ENCODE data around the gene VSIG10. TPM values are rescaled to one million over a fixed set of nuclear protein-coding genes. Genes with fewer than 3 reads are reported as not detected.

Gene VSIG10
- total RNA-seq, 1 donor from 2014 or later, result 31.8 TPM

- no peak for DNase-seq (ENCODE audit: low spot score)
- intact Hi-C loops (cut with DNase I), result no loop called here
- no peak for ATAC-seq
These were observed 40.0 kb downstream of the VSIG10 start for GRCh38 chr12:118063576-118064391.

GRCh38 chr12:118061873-118062843 lies 41.7 kb downstream of the VSIG10 start:
- ATAC-seq, result peak; percentile 59
- peak; percentile 64 for DNase-seq (ENCODE audit: low spot score)
- intact Hi-C loops (cut with DNase I), result no loop called here

- peak; percentile 79 for ATAC-seq
- peak; percentile 93 for DNase-seq (ENCODE audit: low spot score)
- intact Hi-C loops (cut with DNase I), result no loop called here
These were observed 42.6 kb downstream of the VSIG10 start, which contains the start of gene WSB2 for GRCh38 chr12:118061011-118061872. Gene WSB2 (minus strand): TSS chr12:118061179. CDS start chr12:118061048, 131 bp downstream.

- intact Hi-C loops (cut with DNase I), result no loop called here
- peak; percentile 82 for DNase-seq (ENCODE audit: low spot score)
- ATAC-seq, result peak; percentile 22
These were observed 43.4 kb downstream of the VSIG10 start for GRCh38 chr12:118060301-118061010.

- ATAC-seq, result no peak
- DNase-seq (ENCODE audit: low spot score), result no peak
- intact Hi-C loops (cut with DNase I), result no loop called here
These were observed 44.2 kb downstream of the VSIG10 start for GRCh38 chr12:118059341-118060191.

- DNase-seq (ENCODE audit: low spot score) (no peak), ATAC-seq (no peak)
- intact Hi-C loops (cut with DNase I), result no loop called here
These were observed 44.9 kb downstream of the VSIG10 start for GRCh38 chr12:118058881-118059280.

- ATAC-seq (no peak), DNase-seq (ENCODE audit: low spot score) (no peak)
- intact Hi-C loops (cut with DNase I), result no loop called here
These were observed 45.6 kb downstream of the VSIG10 start for GRCh38 chr12:118058227-118058626.

GRCh38 chr12:118055865-118056773 lies 47.7 kb downstream of the VSIG10 start:
- ATAC-seq, result no peak
- intact Hi-C loops (cut with DNase I), result no loop called here

GRCh38 chr12:118055144-118055557 lies 48.7 kb downstream of the VSIG10 start:
- ATAC-seq (no peak), DNase-seq (ENCODE audit: low spot score) (no peak)
- intact Hi-C loops (cut with DNase I), result no loop called here

More at GRCh38 chr12:118055865-118056773, 47.7 kb downstream of the VSIG10 start:
- DNase-seq (ENCODE audit: low spot score), result no peak

GRCh38 chr12:118053071-118053985 lies 50.5 kb downstream of the VSIG10 start:
- intact Hi-C loops (cut with DNase I), result no loop called here
- DNase-seq (ENCODE audit: low spot score), result no peak
- no peak for ATAC-seq

- ATAC-seq, result peak; percentile 97
- intact Hi-C loops (cut with DNase I), result no loop called here
These were observed 51.3 kb downstream of the VSIG10 start for GRCh38 chr12:118052324-118053070.

GRCh38 chr12:118050972-118051910 lies 52.6 kb downstream of the VSIG10 start:
- ATAC-seq, result no peak
- intact Hi-C loops (cut with DNase I), result no loop called here

More at GRCh38 chr12:118052324-118053070, 51.3 kb downstream of the VSIG10 start:
- peak; percentile 82 for DNase-seq (ENCODE audit: low spot score)

GRCh38 chr12:118046430-118046829 lies 57.4 kb downstream of the VSIG10 start:
- no peak for ATAC-seq
- DNase-seq (ENCODE audit: low spot score), result no peak
- intact Hi-C loops (cut with DNase I), result no loop called here

More at GRCh38 chr12:118050972-118051910, 52.6 kb downstream of the VSIG10 start:
- DNase-seq (ENCODE audit: low spot score), result no peak

All from sciatic nerve (tissue), 2 donors.